H1 (cell line): ENCODE data around the gene C15orf39. TPM values are rescaled to one million over a fixed set of nuclear protein-coding genes. Genes with fewer than 3 reads are reported as not detected.

ENCODE experiments used
- CTCF ChIA-PET: fragments of 300-600 bp; sonication (Branson Sonifier 250); formaldehyde crosslinking; loops from one replicate; lab custom pipeline; 2021; ENCODE audit not compliant: partially characterized antibody; lab: Charles Lee
- POLR2A ChIA-PET: fragments of 300-600 bp; sonication (Branson Sonifier 250); formaldehyde crosslinking; loops from one replicate; lab custom pipeline; 2021; ENCODE audit warnings: inconsistent platforms; ENCODE audit not compliant: partially characterized antibody; lab: Charles Lee
- DNase-seq, 2 experiments: peaks; one replicate each; pipeline versions ENCODE4 v3.0.0 to v3.0.0-alpha.2; 2010 to 2022; ENCODE audit warnings: low spot score in 2 of 2, low read depth in 1 of 2, mixed read lengths in 1 of 2
- FAIRE-seq: peaks from 2 replicates; lab custom pipeline; 2011; peaks lifted over from hg19 to GRCh38; lab: Jason Lieb, UNC
- H2AFZ ChIP-seq: 2 replicates; pipeline ENCODE4 v1.8.1; 2012; ENCODE audit warnings: low read length, inconsistent platforms
- H2AK5ac ChIP-seq: 2 replicates; pipeline ENCODE4 v1.6.1; 2013; ENCODE audit warnings: low read depth, low read length
- H2BK120ac ChIP-seq: replicated peaks from 2 replicates; pipeline ENCODE3; 2013; ENCODE audit warnings: low read depth, low read length, inconsistent platforms
- H2BK12ac ChIP-seq: 2 replicates; pipeline ENCODE4 v1.6.1; 2013; ENCODE audit warnings: low read depth, low read length
- H2BK15ac ChIP-seq: 2 replicates; pipeline ENCODE4 v1.6.1; 2013; ENCODE audit warnings: low read length
- H2BK20ac ChIP-seq: 2 replicates; pipeline ENCODE4 v1.6.1; 2013; ENCODE audit warnings: low read length
- H2BK5ac ChIP-seq: 2 replicates; pipeline ENCODE4 v1.6.1; 2013; ENCODE audit warnings: low read depth, low read length
- H3K14ac ChIP-seq: 2 replicates; pipeline ENCODE4 v1.6.1; 2013; ENCODE audit warnings: inconsistent platforms; ENCODE audit not compliant: insufficient read length
- H3K18ac ChIP-seq: 2 replicates; pipeline ENCODE4 v1.6.1; 2013; ENCODE audit warnings: low read length; ENCODE audit errors: extremely low read depth
- H3K23ac ChIP-seq: 2 replicates; pipeline ENCODE4 v1.6.1; 2013; ENCODE audit warnings: inconsistent platforms; ENCODE audit not compliant: insufficient read length
- H3K23me2 ChIP-seq: 2 replicates; pipeline ENCODE4 v1.6.1; 2013; ENCODE audit warnings: low read depth, low read length
- H3K27ac ChIP-seq: 2 replicates; pipeline ENCODE4 v1.6.1; 2011; ENCODE audit warnings: low read depth, low read length, inconsistent platforms
- H3K27me3 ChIP-seq, 4 experiments: replicated peaks in 1 of 4; 1 replicate in 1 of 4; 2 replicates in 3 of 4; pipeline versions ENCODE4 v1.6.1 to v1.8.1; 2011 to 2013; ENCODE audit warnings: low read length in 3 of 4, mild to moderate bottlenecking in 3 of 4, inconsistent platforms in 2 of 4, mixed read lengths in 2 of 4, moderate library complexity in 1 of 4; ENCODE audit not compliant: control insufficient read depth in 3 of 4, insufficient read depth in 3 of 4; ENCODE audit errors: extremely low read depth in 1 of 4
- H3K36me3 ChIP-seq, 4 experiments: 2 replicates each; pipeline versions ENCODE4 v1.6.1 to v1.8.1; 2011 to 2013; ENCODE audit warnings: mild to moderate bottlenecking in 4 of 4, low read length in 3 of 4, moderate library complexity in 2 of 4, control low read depth in 1 of 4, inconsistent platforms in 1 of 4; ENCODE audit not compliant: insufficient read depth in 4 of 4, control insufficient read depth in 2 of 4
- H3K4ac ChIP-seq: replicated peaks from 2 replicates; pipeline ENCODE3; 2013; ENCODE audit warnings: low read length, low read depth, mixed read lengths, inconsistent platforms; ENCODE audit not compliant: insufficient read length
- H3K4me1 ChIP-seq, 4 experiments: replicated peaks in 1 of 4; 1 replicate in 1 of 4; 2 replicates in 3 of 4; pipeline versions ENCODE4 v1.6.1 to v1.8.1; 2011 to 2013; ENCODE audit warnings: low read length in 3 of 4, inconsistent platforms in 2 of 4, mixed read lengths in 1 of 4; ENCODE audit not compliant: insufficient read depth in 4 of 4, control insufficient read depth in 3 of 4
- H3K4me2 ChIP-seq, 2 experiments: 2 replicates each; pipeline versions ENCODE4 v1.6.1 to v1.8.1; 2011 to 2013; ENCODE audit warnings: low read depth in 2 of 2, low read length in 2 of 2, control low read depth in 1 of 2, inconsistent platforms in 1 of 2, mild to moderate bottlenecking in 1 of 2; ENCODE audit not compliant: insufficient read depth in 1 of 2
- H3K4me3 ChIP-seq, 4 experiments: fragments of 200-600, 300-600 bp in 1 of 4; sonication (generic), shearing (Covaris generic), sonication (Bioruptor Twin) in 1 of 4; 2 replicates each; pipeline versions ENCODE4 v1.5.1 to v1.8.1; 2011 to 2016; ENCODE audit warnings: low read length in 4 of 4, low read depth in 3 of 4, control low read depth in 2 of 4, inconsistent platforms in 2 of 4, mild to moderate bottlenecking in 2 of 4, mixed read lengths in 1 of 4, moderate library complexity in 1 of 4; ENCODE audit not compliant: insufficient read depth in 2 of 4; ENCODE audit errors: extremely low read depth in 1 of 4
- H3K56ac ChIP-seq: replicated peaks from 2 replicates; pipeline ENCODE3; 2013; ENCODE audit warnings: low read depth, mild to moderate bottlenecking, mixed read lengths, low read length, inconsistent platforms; ENCODE audit not compliant: insufficient read length
- H3K79me1 ChIP-seq: 2 replicates; pipeline ENCODE4 v1.6.1; 2013; ENCODE audit warnings: low read depth, low read length, control low read depth
- H3K79me2 ChIP-seq, 2 experiments: 2 replicates each; pipeline versions ENCODE4 v1.6.1 to v1.8.1; 2012 to 2013; ENCODE audit warnings: low read length in 2 of 2, mild to moderate bottlenecking in 2 of 2, inconsistent platforms in 1 of 2; ENCODE audit not compliant: insufficient read depth in 2 of 2, control insufficient read depth in 1 of 2
- H3K9ac ChIP-seq, 4 experiments: replicated peaks in 1 of 4; 1 replicate in 1 of 4; 2 replicates in 3 of 4; pipeline versions ENCODE4 v1.6.1 to v1.8.1; 2011 to 2013; ENCODE audit warnings: low read depth in 3 of 4, low read length in 3 of 4, control low read depth in 2 of 4, mild to moderate bottlenecking in 2 of 4, moderate library complexity in 2 of 4, inconsistent platforms in 1 of 4; ENCODE audit errors: extremely low read depth in 1 of 4
- H3K9me3 ChIP-seq, 2 experiments: 2 replicates each; pipeline versions ENCODE4 v1.6.1 to v1.8.1; 2012 to 2013; ENCODE audit warnings: mild to moderate bottlenecking in 2 of 2, moderate library complexity in 2 of 2, control low read depth in 1 of 2, inconsistent platforms in 1 of 2, low read depth in 1 of 2, low read length in 1 of 2, mixed read lengths in 1 of 2; ENCODE audit not compliant: insufficient read depth in 2 of 2
- H4K20me1 ChIP-seq, 2 experiments: replicated peaks in 1 of 2; 2 replicates each; pipeline versions ENCODE3 to v1.8.1; 2011 to 2013; ENCODE audit warnings: inconsistent platforms in 2 of 2, low read length in 2 of 2, mild to moderate bottlenecking in 1 of 2; ENCODE audit not compliant: insufficient read depth in 2 of 2, control insufficient read depth in 1 of 2
- H4K5ac ChIP-seq: 2 replicates; pipeline ENCODE4 v1.6.1; 2013; ENCODE audit warnings: low read length, low read depth, mixed read lengths, inconsistent platforms; ENCODE audit not compliant: insufficient read length
- H4K8ac ChIP-seq: 2 replicates; pipeline ENCODE4 v1.8.0; 2013; ENCODE audit warnings: mild to moderate bottlenecking, moderate library complexity, low read length, inconsistent platforms; ENCODE audit not compliant: insufficient read depth; ENCODE audit errors: extremely low read depth
- H4K91ac ChIP-seq: replicated peaks from 2 replicates; pipeline ENCODE3; 2013; ENCODE audit warnings: low read length, mixed read lengths, inconsistent platforms; ENCODE audit not compliant: insufficient read length
- ASH2L ChIP-seq: fragments of 200-600, 300-600 bp; sonication (generic); IDR thresholded peaks from one replicate; pipeline ENCODE4 v1.7.1; 2017; ENCODE audit warnings: low read length
- CBX5 ChIP-seq: fragments of 300-800, 300-1000 bp; sonication (generic); IDR thresholded peaks from 2 replicates; pipeline ENCODE4 v1.7.1; 2016; ENCODE audit warnings: antibody characterized with exemption, low read length, low read depth
- CHD1 ChIP-seq: IDR thresholded peaks from 2 replicates; pipeline ENCODE4 v1.6.1; 2012; ENCODE audit warnings: low read depth, low read length, improper control_type of control experiment
- EGR1 ChIP-seq: IDR thresholded peaks from 2 replicates; pipeline ENCODE4 v1.6.1; 2011; ENCODE audit warnings: low read depth, low read length, borderline replicate concordance
- EP300 ChIP-seq, 2 experiments: IDR thresholded peaks; 1 replicate in 1 of 2; 2 replicates in 1 of 2; pipeline ENCODE4 v1.6.1; 2011 to 2012; ENCODE audit warnings: low read depth in 2 of 2, low read length in 2 of 2, mild to moderate bottlenecking in 2 of 2, borderline replicate concordance in 1 of 2, inconsistent platforms in 1 of 2, moderate library complexity in 1 of 2
- GABPA ChIP-seq: IDR thresholded peaks from 2 replicates; pipeline ENCODE4 v1.6.1; 2011; ENCODE audit warnings: mild to moderate bottlenecking, low read length, moderate library complexity, borderline replicate concordance; ENCODE audit not compliant: insufficient read depth
- HDAC6 ChIP-seq: IDR thresholded peaks from one replicate; pipeline ENCODE4 v1.7.1; 2012; ENCODE audit warnings: low read depth, mild to moderate bottlenecking, inconsistent platforms, low read length, moderate library complexity
- KDM1A ChIP-seq: fragments of 200-600, 300-600 bp; sonication (generic); IDR thresholded peaks from 2 replicates; pipeline ENCODE4 v1.7.1; 2016; ENCODE audit warnings: mild to moderate bottlenecking, low read length, borderline replicate concordance
- POLR2A ChIP-seq, 2 experiments: IDR thresholded peaks; 1 replicate in 1 of 2; 2 replicates in 1 of 2; pipeline ENCODE4 v1.6.1; 2011; ENCODE audit warnings: low read depth in 2 of 2, low read length in 2 of 2, mild to moderate bottlenecking in 2 of 2; ENCODE audit errors: control extremely low read depth in 1 of 2
- POU5F1 ChIP-seq: IDR thresholded peaks from 2 replicates; pipeline ENCODE4 v1.6.1; 2011; ENCODE audit warnings: low read depth, mild to moderate bottlenecking, low read length, moderate library complexity
- RFX5 ChIP-seq: IDR thresholded peaks from 2 replicates; pipeline ENCODE4 v1.6.1; 2011; ENCODE audit warnings: low read depth, low read length, improper control_type of control experiment, borderline replicate concordance
- SIN3A ChIP-seq, 2 experiments: IDR thresholded peaks in 1 of 2; conservative IDR thresholded peaks in 1 of 2; 2 replicates each; pipeline ENCODE4 v1.6.1; 2011 to 2012; ENCODE audit warnings: low read length in 2 of 2, improper control_type of control experiment in 1 of 2, low read depth in 1 of 2, mild to moderate bottlenecking in 1 of 2
- SP2 ChIP-seq: IDR thresholded peaks from 2 replicates; pipeline ENCODE4 v1.6.1; 2012; ENCODE audit warnings: mild to moderate bottlenecking, low read length, inconsistent platforms
- WGBS, 2 experiments: shearing (Covaris generic) in 1 of 2; methylation state at CpG; one replicate each; pipeline versions ENCODE4 v1.1.6 to v1.1.7; 2013 to 2015; ENCODE audit warnings: low lambda C conversion rate in 2 of 2, mixed read lengths in 2 of 2, inconsistent platforms in 1 of 2, low coverage in 1 of 2, missing lambda C conversion rate in 1 of 2; ENCODE audit not compliant: insufficient replicate concordance in 2 of 2, insufficient coverage in 1 of 2, insufficient read length in 1 of 2; ENCODE audit errors: extremely low coverage in 1 of 2, missing lambda C conversion rate in 1 of 2; 5-methylcytosine and 5-hydroxymethylcytosine counted together
- polyA plus RNA-seq, 7 experiments: library from polyadenylated mRNA; depleted of rRNA in 3 of 7; stranded (reverse) in 5 of 7; unstranded in 2 of 7; fragments of >200 nt in 5 of 7; fragments of 200-250 nt in 2 of 7; gene quantifications; 1 replicate in 5 of 7; 2 replicates in 1 of 7; 4 replicates in 1 of 7; pipeline versions ENCODE4 v1.2.1 to v1.2.3, GENCODE V29; 2011 to 2013; ENCODE audit warnings: missing spikeins in 2 of 7, mixed read lengths in 2 of 7
- total RNA-seq: library from RNA; stranded (reverse); fragmentation: NEBNext Ultra II Directional; extraction: Animal tissue kit (Norgen Biotek cat#: 25700); gene quantifications from 2 replicates; pipeline ENCODE4 v1.2.1, GENCODE V29; 2021

The C15orf39 gene
- total and polyA plus RNA-seq, 2 of the 8 experiments (the other 6 are each of a cell fraction or from before 2014, with no cell fraction given): 13.8 to 38.5 TPM

DNA sequence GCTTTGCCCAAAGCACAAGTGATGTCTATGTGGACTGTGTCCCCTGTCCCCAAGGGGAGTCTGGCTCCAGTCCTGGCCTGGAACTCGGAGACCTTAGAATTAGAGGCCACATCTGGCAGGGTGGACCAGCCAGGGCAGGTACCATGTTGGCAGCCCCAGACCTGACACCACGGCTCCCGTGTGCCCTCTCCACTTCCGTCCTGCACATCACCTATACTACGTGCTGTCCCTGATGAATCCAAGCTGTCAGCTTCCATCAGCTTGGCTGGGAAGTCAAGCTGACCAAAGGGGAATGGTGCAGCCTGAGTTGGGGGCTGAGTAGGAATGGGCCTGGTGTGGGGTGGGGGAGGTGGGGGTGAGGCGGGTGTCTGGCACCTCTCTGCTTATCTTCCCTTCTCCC lies 15.3 kb downstream of the C15orf39 start:
- Histone ChIP-seq H2BK20ac (no peak overlapping the region), H3K56ac (no peak overlapping the region), H3K79me2 (no peaks in the 10 kb centered on the region), H3K4ac (no peak overlapping the region), H3K4me3 (no peak overlapping the region), H3K27ac (no peak overlapping the region), H2BK15ac (no peak overlapping the region), H2AFZ (no peak overlapping the region), H3K18ac (no peak overlapping the region), H2AK5ac (no peak overlapping the region), H3K9ac (no peak overlapping the region), H3K23me2 (no peaks in the 10 kb centered on the region), H4K8ac (no peak overlapping the region), H3K4me2 (no peak overlapping the region), H2BK12ac (no peak overlapping the region), H4K20me1 (peaks cover 4 to 7% of the 10 kb centered on the region in 2 experiments), H3K23ac (no peak overlapping the region), H3K79me1 (no peaks in the 10 kb centered on the region), H2BK5ac (no peak overlapping the region), H3K14ac (no peak overlapping the region), H3K27me3 (peaks cover 0 to 4% (median 0%) of the 10 kb centered on the region in 4 experiments; a peak in 1 of 7 replicates), H4K5ac (no peak overlapping the region), H4K91ac (no peak overlapping the region), H2BK120ac (no peak overlapping the region), H3K4me1 (peaks cover 0 to 17% (median 3%) of the 10 kb centered on the region in 4 experiments; a peak in 4 of 7 replicates), H3K36me3 (peaks cover 0 to 8% (median 3%) of the 10 kb centered on the region in 4 experiments; a peak in 3 of 8 replicates), H3K9me3 (no peaks in the 10 kb centered on the region)
- POLR2A ChIA-PET: interaction anchor here (1.4 to 2.1 kb wide), 2 partner anchors 14 to 152 kb away, joined by 3 to 7 read pairs; partner anchors contain the start of gene MAN2C1
- WGBS, 2 experiments: 87% methylated on average over 5 of the region's 6 CpGs; no CpG with 5 or more reads in 1 of the 2 experiments
- DNase-seq: no peak
- CTCF ChIA-PET: interaction anchor here (1.3 to 5.6 kb wide), 6 partner anchors 9 to 187 kb away, joined by 3 to 24 read pairs (median 8); no protein-coding TSS in a partner anchor
- FAIRE-seq: no peak
- TF ChIP-seq POU5F1 (no peak), HDAC6 (no peak), EGR1 (no peak), CBX5 (no peak), CHD1 (no peak), ASH2L (no peak), GABPA (no peak), EP300 (IDR thresholded peaks at IDR 0.05; ENCODE audit: borderline replicate concordance in 1 of 2, low read depth in 2 of 2, low read length in 2 of 2) (no peak), SIN3A (conservative IDR thresholded peaks at IDR 0.05 in 1 of 2, IDR thresholded peaks at IDR 0.05 in 1 of 2; ENCODE audit: low read depth in 1 of 2, low read length in 2 of 2) (no peak), SP2 (no peak), KDM1A (no peak), POLR2A (IDR thresholded peaks at IDR 0.05; ENCODE audit: control extremely low read depth in 1 of 2, low read depth in 2 of 2, low read length in 2 of 2) (no peak), RFX5 (no peak)
